IMR-90 (cell line): Measurements from ENCODE around the gene NPAS3.

Experiments
- BHLHE40 ChIP-seq: fragments of 150-350 bp; IDR thresholded peaks from 2 replicates; pipeline ENCODE4 v1.6.1; 2016; ENCODE audit warnings: mild to moderate bottlenecking, low read depth, low read length
- CEBPB ChIP-seq: IDR thresholded peaks from 2 replicates; pipeline ENCODE4 v1.6.1; 2012; ENCODE audit warnings: low read depth, low read length, improper control_type of control experiment
- CHD1 ChIP-seq: IDR thresholded peaks from 2 replicates; pipeline ENCODE4 v1.6.1; 2012; ENCODE audit warnings: low read depth, low read length, improper control_type of control experiment
- CTCF ChIP-seq: conservative IDR thresholded peaks from 2 replicates; pipeline ENCODE4 v1.5.1; 2012; ENCODE audit warnings: mild to moderate bottlenecking, low read depth, low read length, improper control_type of control experiment
- ELK1 ChIP-seq: fragments of 150-350 bp; IDR thresholded peaks from 2 replicates; pipeline ENCODE4 v1.6.1; 2016; ENCODE audit warnings: low read depth, mild to moderate bottlenecking, low read length, moderate library complexity, borderline replicate concordance
- FOS ChIP-seq: fragments of 150-350 bp; IDR thresholded peaks from 2 replicates; pipeline ENCODE4 v1.6.1; 2016; ENCODE audit warnings: low read depth, low read length
- MAFK ChIP-seq: IDR thresholded peaks from 2 replicates; pipeline ENCODE4 v1.6.1; 2012; ENCODE audit warnings: low read depth, low read length, improper control_type of control experiment
- MAZ ChIP-seq: IDR thresholded peaks from 2 replicates; pipeline ENCODE4 v1.6.1; 2012; ENCODE audit warnings: low read depth, mild to moderate bottlenecking, low read length, improper control_type of control experiment, moderate library complexity, borderline replicate concordance
- MXI1 ChIP-seq: IDR thresholded peaks from 2 replicates; pipeline ENCODE4 v1.6.1; 2012; ENCODE audit warnings: low read depth, mild to moderate bottlenecking, low read length, moderate library complexity, borderline replicate concordance
- POLR2A ChIP-seq: IDR thresholded peaks from 2 replicates; pipeline ENCODE4 v1.6.1; 2012; ENCODE audit warnings: mild to moderate bottlenecking, low read depth, low read length
- RAD21 ChIP-seq: IDR thresholded peaks from 2 replicates; pipeline ENCODE4 v1.6.1; 2012; ENCODE audit warnings: low read length, improper control_type of control experiment
- RCOR1 ChIP-seq: IDR thresholded peaks from 2 replicates; pipeline ENCODE4 v1.6.1; 2012; ENCODE audit warnings: mild to moderate bottlenecking, low read length, improper control_type of control experiment; ENCODE audit not compliant: insufficient replicate concordance
- RFX5 ChIP-seq: IDR thresholded peaks from 2 replicates; pipeline ENCODE4 v1.8.0; 2012; ENCODE audit warnings: low read depth, mild to moderate bottlenecking, low read length, moderate library complexity
- USF2 ChIP-seq: fragments of 150-350 bp; IDR thresholded peaks from 2 replicates; pipeline ENCODE4 v1.6.1; 2017; ENCODE audit warnings: mild to moderate bottlenecking, antibody characterized with exemption, low read length, low read depth

- TF ChIP-seq BHLHE40, result no peak
- TF ChIP-seq CTCF, result no peak
- no peak for TF ChIP-seq USF2
- TF ChIP-seq MXI1, result no peak
- no peak for TF ChIP-seq RAD21
- no peak for TF ChIP-seq ELK1
- TF ChIP-seq POLR2A, result no peak
- TF ChIP-seq MAZ, result no peak
- TF ChIP-seq RFX5, result no peak
- no peak for TF ChIP-seq RCOR1
- no peak for TF ChIP-seq MAFK
- no peak for TF ChIP-seq FOS
- TF ChIP-seq CEBPB, result no peak
- TF ChIP-seq CHD1, result no peak
These were observed 271.6 kb downstream of the NPAS3 start for GRCh38 chr14:33210311-33210710.
